ENCODE results near the gene PTPRN2.

- TF ChIP-seq CTCF (IDR thresholded peaks at IDR 0.05; ENCODE audit: low read depth, low read length), result no peak
- TF ChIP-seq MAX (IDR thresholded peaks at IDR 0.05; ENCODE audit: low read depth, low read length), result no peak
Measured at GRCh38 chr7:158585721-158586498, 1.7 kb downstream of the PTPRN2 start.
